Activated CD8-positive, alpha-beta memory T cell treated with anti-CD3 and anti-CD28 coated beads, Interleukin-2, amount 10 ng/mL, durations not matched to agents 7 days and 5 days (primary cell): Measurements from ENCODE around the gene RO60. TPM values are rescaled to one million over a fixed set of nuclear protein-coding genes. Genes with fewer than 3 reads are reported as not detected.
"Not testable (repeated sequence)": the region's sequence is repeated elsewhere in the genome, so short reads cannot be mapped to it uniquely, and the experiment has no call there.

Source experiments
- ATAC-seq: fragments of 150-1000 bp; cut with Tn5 transposase; one replicate; pipeline ENCODE4 v1.10.0; 2021; ENCODE audit warnings: moderate library complexity
- CTCF ChIA-PET: fragments of 350-600 bp; sonication (Branson Sonifier 250); formaldehyde crosslinking; loops from one replicate; lab custom pipeline; 2021; ENCODE audit warnings: antibody characterized with exemption; lab: Charles Lee
- DNase-seq: peaks from one replicate; pipeline ENCODE4 v3.0.0-alpha.2; 2020
- H3K27ac Mint-ChIP-seq: one replicate; pipeline ENCODE4 v1.8.0; 2021; ENCODE audit warnings: mild to moderate bottlenecking, mixed read lengths
- H3K27me3 Mint-ChIP-seq: one replicate; pipeline ENCODE4 v1.8.0; 2021; ENCODE audit warnings: mixed read lengths
- H3K36me3 Mint-ChIP-seq: one replicate; pipeline ENCODE4 v1.8.0; 2021; ENCODE audit warnings: mild to moderate bottlenecking, mixed read lengths
- H3K4me1 Mint-ChIP-seq: one replicate; pipeline ENCODE4 v1.8.0; 2021; ENCODE audit warnings: mixed read lengths
- H3K4me3 Mint-ChIP-seq: one replicate; pipeline ENCODE4 v1.8.0; 2021; ENCODE audit warnings: mild to moderate bottlenecking, moderate library complexity, mixed read lengths
- H3K9me3 Mint-ChIP-seq: one replicate; pipeline ENCODE4 v1.8.0; 2022; ENCODE audit warnings: low read depth, mixed read lengths
- total RNA-seq, 2 experiments: library from RNA; stranded (reverse); gene quantifications; one replicate each; pipeline ENCODE4 v1.2.3, GENCODE V29; 2021

Gene RO60
- total RNA-seq = 10 to 100 TPM; 59.0 to 59.3 TPM

DNA sequence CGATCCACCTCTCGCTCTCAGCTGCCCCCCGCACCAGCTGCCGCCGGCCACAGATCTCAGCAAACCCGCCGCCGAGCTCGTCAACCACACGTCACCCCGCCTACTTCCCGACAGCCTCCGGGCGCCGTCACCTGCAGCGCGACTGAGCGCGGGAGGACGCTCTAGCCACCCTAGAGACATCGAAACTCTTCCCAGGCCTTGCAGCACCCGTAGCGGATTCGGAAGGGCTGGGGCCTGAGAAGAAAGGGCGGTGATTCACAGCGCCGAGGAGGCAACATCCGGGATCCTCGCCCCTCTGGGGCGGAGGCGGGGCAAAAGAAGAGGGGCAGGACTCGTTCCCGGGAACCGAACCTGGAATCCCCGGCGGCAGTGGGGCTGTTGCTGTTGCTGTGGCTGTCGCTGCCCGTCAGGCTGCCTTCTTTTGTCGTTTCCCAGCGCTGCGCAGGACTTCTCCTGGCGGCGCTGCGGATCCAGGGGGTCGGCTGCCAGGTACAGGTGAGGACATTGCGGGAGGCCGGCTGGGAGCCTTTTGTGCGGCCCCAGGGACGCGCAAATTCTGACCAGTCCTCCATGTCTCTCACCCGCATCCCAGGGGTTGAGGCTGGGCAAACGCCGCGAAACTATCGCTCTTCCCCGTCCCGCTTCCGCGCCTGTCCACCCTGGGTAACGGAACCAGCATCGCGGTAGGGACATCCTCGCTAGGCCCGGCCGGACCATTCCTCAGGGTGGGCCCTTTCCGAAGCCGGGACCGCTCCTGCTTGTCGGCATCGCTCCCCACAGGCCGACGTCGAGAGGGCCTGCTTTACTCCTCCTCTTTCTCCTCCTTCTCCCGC, at the start of gene RO60, which contains the start of gene UCHL5:
TSS of gene RO60 (plus strand) at position 331 of the 833 bp plus-strand sequence. CDS start 9,443 bp downstream, outside the sequence.
TSS of gene UCHL5 (minus strand) at position 79 of the 833 bp plus-strand sequence. CDS start 100 bp downstream, outside the sequence.
- Mint-ChIP-seq H3K4me3 (peak within 1 kb of the TSS; percentile 91), H3K27ac (peak within 1 kb of the TSS; percentile 96), H3K4me1 (peaks cover 51% of the 10 kb centered on the region), H3K27me3 (no peaks in the 10 kb centered on the region), H3K36me3 (peaks cover 26% of the 10 kb centered on the region), H3K9me3 (peaks cover 2% of the 10 kb centered on the region)
- CTCF ChIA-PET = interaction anchor here (1.1 to 2.3 kb wide), 9 partner anchors 11 to 257 kb away, joined by 3 to 25 read pairs (median 7); partner anchors contain the start of genes CDC73 and RGS2
- ATAC-seq = peak; percentile 95
- peak; percentile 98 for DNase-seq

DNA sequence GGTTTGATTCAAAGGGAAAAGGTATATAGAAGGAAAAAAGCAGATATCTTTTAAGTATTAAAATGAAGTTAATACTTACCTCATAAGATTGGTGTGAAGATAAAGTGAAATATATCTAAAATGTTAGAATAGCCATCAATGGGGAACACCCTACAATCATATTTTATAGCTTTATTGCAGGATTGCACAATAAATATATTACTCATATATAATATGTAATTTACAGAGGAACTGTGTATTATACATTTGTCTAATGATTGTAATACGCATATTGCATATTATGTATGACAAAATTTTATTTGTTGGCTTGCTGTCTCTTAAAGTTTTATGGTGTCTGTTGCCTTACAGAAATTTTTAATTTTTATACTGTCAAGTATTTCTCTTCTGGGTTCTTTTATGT, 48.0 kb upstream of the RO60 start:
- H3K27ac Mint-ChIP-seq = no peak overlapping the region
- no peaks in the 10 kb centered on the region for H3K4me1 Mint-ChIP-seq

DNA sequence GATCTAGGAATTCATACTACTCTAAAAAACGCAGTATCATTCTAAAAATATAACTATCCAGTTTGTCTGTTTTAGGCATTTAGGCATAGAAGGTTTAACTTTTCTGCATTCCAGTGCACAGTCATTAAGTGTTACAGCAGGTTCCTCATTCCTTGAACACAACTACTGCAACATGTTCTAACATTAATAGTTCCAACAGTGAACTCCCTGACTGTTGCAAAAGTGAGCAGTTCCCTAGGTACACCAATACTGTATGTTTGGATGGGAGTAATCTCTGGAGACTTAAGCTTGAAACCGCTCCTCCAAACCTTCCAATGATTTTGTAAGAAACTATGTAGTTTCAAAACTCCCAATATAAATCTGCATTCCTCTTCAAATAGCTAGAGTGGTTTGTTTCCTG, 46.4 kb upstream of the RO60 start:
- Mint-ChIP-seq H3K9me3 (no peaks in the 10 kb centered on the region), H3K27ac (no peak overlapping the region), H3K4me1 (no peaks in the 10 kb centered on the region), H3K36me3 (peaks cover 4% of the 10 kb centered on the region), H3K27me3 (no peaks in the 10 kb centered on the region), H3K4me3 (no peak overlapping the region)
- DNase-seq (no peak), ATAC-seq (no peak)
- CTCF ChIA-PET = interaction anchor here (1.1 to 3.6 kb wide), 2 partner anchors 13 to 206 kb away, joined by 3 to 15 read pairs; no protein-coding TSS in a partner anchor

More for the DNA sequence above, 48.0 kb upstream of the RO60 start:
- Mint-ChIP-seq H3K36me3 (peaks cover 6% of the 10 kb centered on the region), H3K4me3 (no peak overlapping the region), H3K27me3 (no peaks in the 10 kb centered on the region), H3K9me3 (no peaks in the 10 kb centered on the region)
- CTCF ChIA-PET = no interaction called here
- ATAC-seq = no peak
- no peak for DNase-seq

DNA sequence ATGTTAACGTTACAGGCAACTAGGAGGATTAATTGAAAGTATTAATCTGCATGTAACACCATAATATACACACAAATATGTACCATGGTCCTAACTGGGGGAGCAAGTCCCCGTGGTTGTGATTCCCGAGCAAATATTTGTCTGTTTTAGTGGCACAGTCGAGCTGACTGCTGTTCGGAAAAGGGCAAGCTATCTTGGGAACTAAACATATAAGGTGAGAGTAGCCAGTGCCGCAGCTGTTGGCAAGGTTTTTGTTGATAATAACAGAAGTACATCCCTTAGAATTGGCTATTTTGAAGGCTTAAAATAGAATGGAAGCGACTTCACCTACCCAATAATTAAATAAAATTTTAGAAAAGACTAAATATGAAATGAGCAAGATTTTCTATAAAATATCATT, 45.7 kb upstream of the RO60 start:
- CTCF ChIA-PET = interaction anchor here (1.1 to 3.6 kb wide), 3 partner anchors 13 to 206 kb away, joined by 3 to 15 read pairs (median 4); no protein-coding TSS in a partner anchor
- H3K4me1 Mint-ChIP-seq = no peaks in the 10 kb centered on the region

DNA sequence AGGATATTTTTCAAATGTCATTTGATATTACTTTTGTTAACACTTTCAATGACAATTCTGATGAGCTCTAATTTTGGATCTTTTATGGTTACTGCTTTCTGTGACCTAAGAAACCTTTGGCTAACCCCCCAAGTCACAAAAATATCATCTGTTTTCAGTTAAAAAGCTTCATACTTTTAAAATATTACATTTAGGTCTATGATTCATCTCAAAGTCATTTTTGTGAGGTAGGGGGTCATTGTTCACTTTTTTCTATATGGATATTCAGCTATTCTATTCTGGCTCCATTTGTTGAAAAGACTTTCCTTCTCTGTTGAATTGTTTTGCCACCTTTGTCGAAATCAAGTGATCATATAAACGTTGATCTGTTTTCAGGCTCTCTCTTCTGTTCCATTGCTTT, 45.0 kb upstream of the RO60 start:
- Mint-ChIP-seq H3K4me1 (no peaks in the 10 kb centered on the region), H3K27me3 (no peaks in the 10 kb centered on the region), H3K9me3 (no peaks in the 10 kb centered on the region), H3K4me3 (no peak overlapping the region), H3K27ac (no peak overlapping the region), H3K36me3 (peaks cover 6% of the 10 kb centered on the region)
- DNase-seq (no peak), ATAC-seq (no peak)
- CTCF ChIA-PET = interaction anchor here (1.1 to 3.6 kb wide), 3 partner anchors 14 to 207 kb away, joined by 3 to 15 read pairs (median 4); no protein-coding TSS in a partner anchor

More for the DNA sequence above, 45.7 kb upstream of the RO60 start:
- H3K9me3 Mint-ChIP-seq = no peaks in the 10 kb centered on the region
- H3K27ac Mint-ChIP-seq = no peak overlapping the region
- ATAC-seq (no peak), DNase-seq (no peak)
- peaks cover 6% of the 10 kb centered on the region for H3K36me3 Mint-ChIP-seq
- no peaks in the 10 kb centered on the region for H3K27me3 Mint-ChIP-seq
- no peak overlapping the region for H3K4me3 Mint-ChIP-seq

DNA sequence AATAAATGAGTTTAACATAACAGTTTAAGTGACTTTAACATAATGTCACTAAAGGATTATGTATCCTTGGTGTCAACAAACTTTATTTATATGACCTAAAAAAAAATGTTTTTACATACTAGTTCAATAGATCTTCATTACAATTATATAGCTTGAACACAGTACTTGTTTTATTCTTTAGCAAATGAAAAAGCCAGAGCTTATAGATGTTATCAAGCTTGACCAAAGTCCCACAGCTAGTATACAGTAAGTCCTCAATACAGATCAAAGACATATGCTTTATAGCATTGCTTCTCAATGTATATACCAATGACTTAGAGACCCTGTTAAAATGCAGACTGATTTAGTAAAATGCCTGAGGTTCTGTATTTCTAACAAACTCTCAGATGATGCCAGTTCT, 42.6 kb upstream of the RO60 start:
- no peaks in the 10 kb centered on the region for H3K4me1 Mint-ChIP-seq
- H3K9me3 Mint-ChIP-seq = no peaks in the 10 kb centered on the region
- no peak overlapping the region for H3K27ac Mint-ChIP-seq
- peaks cover 6% of the 10 kb centered on the region for H3K36me3 Mint-ChIP-seq
- ATAC-seq (no peak), DNase-seq (no peak)
- no peaks in the 10 kb centered on the region for H3K27me3 Mint-ChIP-seq
- H3K4me3 Mint-ChIP-seq = no peak overlapping the region
- CTCF ChIA-PET = no interaction called here

DNA sequence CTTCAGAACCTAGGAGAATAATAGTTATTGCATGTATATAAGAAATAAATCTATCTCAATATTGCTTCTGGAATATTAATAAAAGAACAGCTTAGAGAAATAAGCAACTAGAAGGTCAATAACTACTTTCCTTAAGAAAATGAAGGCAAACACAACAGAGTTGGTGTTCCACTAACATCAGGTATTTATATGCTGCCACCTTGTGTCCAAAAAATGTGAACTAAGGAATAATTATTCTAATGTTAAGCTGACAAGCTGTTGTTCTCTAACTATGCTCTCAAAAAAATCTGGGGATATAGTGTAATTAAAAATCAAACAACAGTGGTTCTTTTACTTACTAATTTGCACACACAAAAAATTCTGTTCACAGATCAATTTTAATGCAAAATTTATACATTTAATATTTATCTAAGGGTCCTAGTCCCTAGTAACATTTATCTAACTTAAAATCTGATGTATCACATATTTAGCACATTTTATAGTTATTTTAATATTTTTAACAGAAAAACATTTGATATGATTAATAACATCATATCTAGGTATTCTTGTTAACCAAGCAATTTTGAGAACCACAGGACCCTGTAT, 39.9 kb upstream of the RO60 start:
- Mint-ChIP-seq H3K27me3 (no peaks in the 10 kb centered on the region), H3K36me3 (peaks cover 10% of the 10 kb centered on the region), H3K4me3 (no peak overlapping the region), H3K9me3 (no peaks in the 10 kb centered on the region), H3K27ac (no peak overlapping the region), H3K4me1 (no peaks in the 10 kb centered on the region)
- ATAC-seq (peak; percentile 63), DNase-seq (no peak)
- CTCF ChIA-PET = interaction anchor here (0.9 to 3.4 kb wide), 11 partner anchors 10 to 545 kb away, joined by 3 to 34 read pairs (median 3); partner anchors contain the start of genes RO60 and UCHL5

DNA sequence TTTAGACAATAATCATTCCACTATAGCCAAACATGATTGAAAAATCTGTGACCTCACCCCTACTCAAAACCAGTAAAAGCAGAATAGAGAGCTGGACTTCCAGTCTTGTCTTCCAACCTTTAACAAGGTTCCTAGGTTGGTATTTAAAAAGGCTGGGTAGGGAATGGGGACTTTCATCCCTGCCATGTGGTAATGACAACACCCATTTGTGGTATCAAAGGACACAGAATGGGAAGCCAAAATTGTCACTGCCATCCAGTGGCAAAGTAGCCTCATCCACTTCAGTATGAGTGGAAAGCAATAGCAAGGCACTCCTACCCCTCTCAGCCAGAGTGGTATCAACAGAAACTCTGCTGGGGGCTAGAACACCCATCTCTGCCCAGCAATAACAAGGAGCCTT, 34.2 kb upstream of the RO60 start:
- Mint-ChIP-seq H3K27ac (no peak overlapping the region), H3K4me1 (peaks cover 5% of the 10 kb centered on the region), H3K9me3 (no peaks in the 10 kb centered on the region), H3K36me3 (peaks cover 15% of the 10 kb centered on the region), H3K4me3 (no peak overlapping the region), H3K27me3 (no peaks in the 10 kb centered on the region)
- ATAC-seq = no peak
- CTCF ChIA-PET = no interaction called here
- no peak for DNase-seq

DNA sequence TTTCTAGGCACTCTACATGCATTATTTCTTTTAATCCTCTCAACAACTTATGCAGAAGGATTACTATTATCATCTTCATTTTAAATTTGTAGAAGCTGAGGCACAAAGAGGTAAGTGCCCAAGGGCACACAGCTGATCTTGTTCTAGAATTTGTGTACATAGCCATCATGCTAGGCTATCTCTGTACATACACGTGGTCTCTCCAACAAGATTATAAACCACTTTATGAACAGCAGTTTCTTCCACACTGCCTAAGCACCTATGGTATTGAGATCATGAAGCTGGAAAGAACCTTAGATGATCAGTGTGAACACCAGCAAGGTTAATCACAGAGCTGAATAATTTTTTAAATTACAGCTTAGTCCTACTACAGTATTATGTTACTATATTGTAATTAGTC, 29.1 kb upstream of the RO60 start:
- H3K4me3 Mint-ChIP-seq = no peak overlapping the region
- no peak for ATAC-seq
- H3K9me3 Mint-ChIP-seq = no peaks in the 10 kb centered on the region
- CTCF ChIA-PET = interaction anchor here (1.0 to 1.5 kb wide), 3 partner anchors 220 to 556 kb away, joined by 3 to 4 read pairs (median 4); no protein-coding TSS in a partner anchor
- H3K4me1 Mint-ChIP-seq = peaks cover 5% of the 10 kb centered on the region
- no peak for DNase-seq
- H3K36me3 Mint-ChIP-seq = peaks cover 24% of the 10 kb centered on the region
- no peaks in the 10 kb centered on the region for H3K27me3 Mint-ChIP-seq
- no peak overlapping the region for H3K27ac Mint-ChIP-seq

DNA sequence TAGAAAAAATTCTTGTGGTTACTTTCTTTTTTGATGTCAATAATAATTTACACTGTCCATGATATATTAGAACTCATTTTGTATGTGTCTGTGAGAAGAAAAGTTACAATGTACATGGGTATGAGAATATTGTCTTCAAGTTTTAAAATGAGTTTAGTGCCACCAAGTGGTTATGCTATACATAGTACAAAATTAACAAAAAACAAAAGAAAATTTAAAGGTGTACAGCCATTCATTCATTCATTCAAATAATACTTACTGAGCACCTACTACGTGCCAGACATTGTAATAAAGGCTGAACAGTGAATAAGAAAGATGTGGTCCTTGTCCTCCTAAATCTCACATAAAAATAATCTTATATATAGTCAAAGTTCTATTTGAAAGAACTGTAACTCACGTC, 28.0 kb upstream of the RO60 start:
- Mint-ChIP-seq H3K4me3 (no peak overlapping the region), H3K27me3 (no peaks in the 10 kb centered on the region), H3K36me3 (peaks cover 24% of the 10 kb centered on the region), H3K27ac (no peak overlapping the region), H3K4me1 (peaks cover 3% of the 10 kb centered on the region), H3K9me3 (no peaks in the 10 kb centered on the region)
- CTCF ChIA-PET = interaction anchor here (0.6 kb wide), 1 partner anchor 9 kb away, joined by 3 read pairs; no protein-coding TSS in a partner anchor
- no peak for ATAC-seq
- DNase-seq = no peak

DNA sequence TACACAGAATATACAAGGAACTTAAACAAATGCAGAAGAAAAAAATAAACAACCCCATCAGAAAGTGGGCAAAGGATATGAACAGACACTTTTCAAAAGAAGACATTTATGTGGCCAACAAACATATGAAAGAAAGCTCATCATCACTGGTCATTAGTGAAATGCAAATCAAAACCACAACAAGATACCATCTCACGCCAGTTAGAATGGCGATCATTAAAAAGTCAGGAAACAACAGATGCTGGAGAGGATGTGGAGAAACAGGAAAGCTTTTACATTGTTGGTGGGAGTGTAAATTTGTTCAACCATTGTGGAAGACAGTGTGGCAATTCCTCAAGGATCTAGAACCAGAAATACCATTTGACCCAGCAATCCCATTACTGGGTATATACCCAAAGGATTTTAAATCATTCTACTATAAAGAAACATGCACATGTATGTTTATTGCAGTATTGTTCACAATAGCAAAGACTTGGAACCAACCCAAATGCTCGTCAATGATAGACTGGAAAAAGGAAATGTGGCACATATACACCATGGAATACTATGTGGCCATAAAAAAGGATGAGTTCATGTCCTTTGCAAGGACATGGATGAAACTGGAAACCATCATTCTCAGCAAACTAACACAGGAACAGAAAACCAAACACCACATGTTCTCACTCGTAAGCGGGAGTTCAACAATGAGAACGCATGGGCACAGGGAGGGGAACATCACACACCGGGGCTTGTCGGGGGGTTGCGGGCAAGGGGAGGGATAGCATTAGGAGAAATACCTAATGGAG, 26.6 kb upstream of the RO60 start:
- H3K9me3 Mint-ChIP-seq, ATAC-seq, DNase-seq, H3K27ac Mint-ChIP-seq, H3K4me1 Mint-ChIP-seq, H3K4me3 Mint-ChIP-seq, H3K27me3 Mint-ChIP-seq: not testable (repeated sequence)
- peaks cover 33% of the 10 kb centered on the region for H3K36me3 Mint-ChIP-seq
- CTCF ChIA-PET = interaction anchor here (1.5 kb wide), 1 partner anchor 38 kb away, joined by 4 read pairs; no protein-coding TSS in a partner anchor

DNA sequence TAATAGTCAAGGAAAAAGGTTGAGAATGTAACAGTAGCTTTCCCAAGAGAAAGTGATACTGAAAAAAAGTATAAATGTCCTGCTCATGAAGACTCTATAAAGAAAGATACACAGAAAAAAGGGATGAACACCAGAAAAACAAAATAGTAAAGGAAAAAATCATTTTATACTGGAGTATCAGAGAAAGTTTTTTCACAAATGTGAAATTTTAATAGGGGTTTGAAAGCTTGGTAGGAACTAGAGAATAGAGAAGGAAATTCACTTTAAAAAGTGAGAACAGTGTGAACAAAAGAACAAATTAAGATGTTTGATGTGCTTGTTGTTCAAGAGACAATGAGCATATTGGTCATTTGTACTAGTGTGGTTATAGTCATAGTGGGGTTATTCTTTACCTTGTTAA, 25.8 kb upstream of the RO60 start:
- CTCF ChIA-PET = interaction anchor here (1.5 kb wide), 1 partner anchor 38 kb away, joined by 4 read pairs; no protein-coding TSS in a partner anchor
- DNase-seq = no peak
- Mint-ChIP-seq H3K9me3 (no peaks in the 10 kb centered on the region), H3K27me3 (no peaks in the 10 kb centered on the region), H3K27ac (no peak overlapping the region), H3K36me3 (peaks cover 37% of the 10 kb centered on the region), H3K4me3 (no peak overlapping the region), H3K4me1 (peaks cover 4% of the 10 kb centered on the region)
- no peak for ATAC-seq
